A549 treated with DMSO at 1 μM for 4 hours (cell line): ENCODE results near the gene KRTAP27-1. TPM values are rescaled to one million over a fixed set of nuclear protein-coding genes. Genes with fewer than 3 reads are reported as not detected.

Experiments
- total RNA-seq: library from RNA; stranded (reverse); fragments of 200-300 nt; extraction: Qiagen RNA extraction; gene quantifications from 5 replicates; pipeline ENCODE4 v1.2.3, GENCODE V29; 2022; ENCODE audit warnings: low read depth

Gene KRTAP27-1
- not detected in 5 replicates for total RNA-seq

GRCh38 chr21:30337276-30337744 is at the start of gene KRTAP27-1:
TSS of gene KRTAP27-1 (minus strand) at chr21:30337694. CDS start at chr21:30337668, 26 bp downstream.

GRCh38 chr21:30372139-30372770 is 34.8 kb upstream of the KRTAP27-1 start, which contains the start of gene KRTAP13-2:
TSS of gene KRTAP13-2 (minus strand) at chr21:30372271. CDS start at chr21:30372213, 58 bp downstream.

GRCh38 chr21:30348506-30348905 is 11.0 kb upstream of the KRTAP27-1 start, which contains the start of gene KRTAP23-1:
TSS of gene KRTAP23-1 (minus strand) at chr21:30348606. CDS start at chr21:30348606, 0 bp downstream.

GRCh38 chr21:30320215-30320614 is 17.3 kb downstream of the KRTAP27-1 start, which contains the start of gene KRTAP26-1:
TSS of gene KRTAP26-1 (minus strand) at chr21:30320315. CDS start at chr21:30320035, 280 bp downstream.

GRCh38 chr21:30289215-30289614 is 48.3 kb downstream of the KRTAP27-1 start, which contains the start of gene KRTAP25-1:
TSS of gene KRTAP25-1 (minus strand) at chr21:30289514. CDS start at chr21:30289490, 24 bp downstream.

Other genes with a start within 250 kb of the KRTAP27-1 start
- not detected in 5 replicates for gene CLDN17, start 170.9 kb downstream of the KRTAP27-1 start, total RNA-seq
- gene CLDN8, start 121.6 kb downstream of the KRTAP27-1 start, total RNA-seq, result not detected in 5 replicates
- not detected in 5 replicates for gene KRTAP24-1, start 54.7 kb downstream of the KRTAP27-1 start, total RNA-seq
- not detected in 5 replicates for gene KRTAP25-1, start 48.2 kb downstream of the KRTAP27-1 start, total RNA-seq
- gene KRTAP26-1, start 17.4 kb downstream of the KRTAP27-1 start, total RNA-seq, result not detected in 5 replicates
- not detected in 5 replicates for gene KRTAP23-1, start 10.9 kb upstream of the KRTAP27-1 start, total RNA-seq
- gene KRTAP13-2, start 34.6 kb upstream of the KRTAP27-1 start, total RNA-seq, result not detected in 5 replicates
- not detected in 5 replicates for gene KRTAP13-1, start 58.3 kb upstream of the KRTAP27-1 start, total RNA-seq
- not detected in 5 replicates for gene KRTAP13-3, start 88.2 kb upstream of the KRTAP27-1 start, total RNA-seq
- not detected in 5 replicates for gene KRTAP13-4, start 92.5 kb upstream of the KRTAP27-1 start, total RNA-seq
- gene KRTAP15-1, start 102.6 kb upstream of the KRTAP27-1 start, total RNA-seq, result not detected in 5 replicates
- gene KRTAP19-1, start 142.7 kb upstream of the KRTAP27-1 start, total RNA-seq, result not detected in 5 replicates
- not detected in 5 replicates for gene KRTAP19-2, start 149.7 kb upstream of the KRTAP27-1 start, total RNA-seq
- not detected in 5 replicates for gene KRTAP19-3, start 154.3 kb upstream of the KRTAP27-1 start, total RNA-seq
- not detected in 5 replicates for gene KRTAP19-4, start 159.5 kb upstream of the KRTAP27-1 start, total RNA-seq
- not detected in 5 replicates for gene KRTAP19-5, start 164.4 kb upstream of the KRTAP27-1 start, total RNA-seq
- not detected in 5 replicates for gene KRTAP19-6, start 204.2 kb upstream of the KRTAP27-1 start, total RNA-seq
- gene KRTAP19-7, start 223.6 kb upstream of the KRTAP27-1 start, total RNA-seq, result not detected in 5 replicates